RWPE2 (cell line): Measurements from ENCODE around the gene PRDM16.

Source experiments
- ATAC-seq: fragments of 200-7000 bp; cut with Tn5 transposase; 3 replicates; pipeline ENCODE4 v1.9.1; 2021; ENCODE audit warnings: low read depth
- DNase-seq: peaks from one replicate; pipeline ENCODE4 v3.0.0-alpha.2; 2020; ENCODE audit warnings: low spot score
- H3K27ac ChIP-seq: fragments of 450-650 bp; 2 replicates; pipeline ENCODE4 v1.5.1; 2017; ENCODE audit warnings: mild to moderate bottlenecking; ENCODE audit not compliant: poor library complexity, severe bottlenecking
- H3K27me3 ChIP-seq: fragments of 250-450 bp; sonication (Bioruptor Pico); 2 replicates; pipeline ENCODE4 v1.5.1; 2021; ENCODE audit warnings: mild to moderate bottlenecking, moderate library complexity; ENCODE audit not compliant: insufficient read depth, poor library complexity, severe bottlenecking
- H3K36me3 ChIP-seq: fragments of 250-450 bp; sonication (Bioruptor Pico); 2 replicates; pipeline ENCODE4 v1.5.1; 2020; ENCODE audit warnings: low read depth, mild to moderate bottlenecking, moderate library complexity
- H3K4me1 ChIP-seq: fragments of 250-450 bp; sonication (Bioruptor Pico); 2 replicates; pipeline ENCODE4 v1.5.1; 2021; ENCODE audit warnings: mild to moderate bottlenecking, moderate library complexity; ENCODE audit not compliant: insufficient read depth, poor library complexity, severe bottlenecking
- H3K4me3 ChIP-seq: fragments of 250-450 bp; sonication (Bioruptor Pico); 2 replicates; pipeline ENCODE4 v1.5.1; 2021; ENCODE audit warnings: mild to moderate bottlenecking, moderate library complexity; ENCODE audit not compliant: severe bottlenecking
- H3K9me3 ChIP-seq: fragments of 250-450 bp; sonication (Bioruptor Pico); 2 replicates; pipeline ENCODE4 v1.5.1; 2021; ENCODE audit warnings: mild to moderate bottlenecking, moderate library complexity; ENCODE audit not compliant: severe bottlenecking
- TF ChIP-seq, protein P1 (sequence below): fragments of 450-650 bp; IDR thresholded peaks from one replicate; pipeline ENCODE4 v1.5.1; 2017; ENCODE audit warnings: mild to moderate bottlenecking, moderate library complexity; ENCODE audit not compliant: poor library complexity, severe bottlenecking

Gene PRDM16

DNA sequence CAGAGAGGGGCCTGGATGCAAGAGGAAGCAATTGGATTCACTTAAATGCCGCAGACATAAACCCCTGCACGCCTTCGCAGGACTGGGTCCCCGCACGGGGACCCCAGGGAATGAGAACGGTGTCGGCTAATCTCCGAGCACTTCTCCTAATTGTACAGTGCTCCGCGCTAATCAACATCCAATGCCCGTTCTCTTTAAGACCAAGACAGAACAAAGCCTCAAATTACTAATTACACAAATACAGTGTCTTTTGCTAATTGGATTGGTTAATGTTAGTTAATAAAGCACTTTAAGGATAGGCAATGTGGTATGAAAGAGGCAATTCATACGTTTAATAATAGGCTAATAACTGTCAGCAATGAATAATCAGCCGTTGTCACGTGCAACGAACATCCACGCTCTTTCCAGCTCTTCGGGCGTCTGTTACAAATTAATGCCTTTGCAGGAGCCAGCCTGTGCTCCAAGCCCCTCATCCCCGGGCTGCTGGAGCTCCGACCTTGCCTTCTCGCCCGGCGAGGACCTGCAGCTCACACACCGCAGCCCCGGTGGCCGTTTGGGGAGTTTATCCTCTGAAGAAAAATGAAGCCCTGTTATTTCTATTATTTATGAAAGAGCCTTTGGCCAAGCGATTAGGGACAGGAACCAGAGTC is 157.8 kb downstream of the PRDM16 start:
- H3K4me3 ChIP-seq, result no peak overlapping the region
- no peaks in the 10 kb centered on the region for H3K4me1 ChIP-seq
- no peak overlapping the region for H3K27ac ChIP-seq
- H3K9me3 ChIP-seq, result no peaks in the 10 kb centered on the region
- DNase-seq (no peak), ATAC-seq (no peak)
- no peaks in the 10 kb centered on the region for H3K36me3 ChIP-seq
- H3K27me3 ChIP-seq, result peaks cover 18% of the 10 kb centered on the region
- TF ChIP-seq, protein P1, sequence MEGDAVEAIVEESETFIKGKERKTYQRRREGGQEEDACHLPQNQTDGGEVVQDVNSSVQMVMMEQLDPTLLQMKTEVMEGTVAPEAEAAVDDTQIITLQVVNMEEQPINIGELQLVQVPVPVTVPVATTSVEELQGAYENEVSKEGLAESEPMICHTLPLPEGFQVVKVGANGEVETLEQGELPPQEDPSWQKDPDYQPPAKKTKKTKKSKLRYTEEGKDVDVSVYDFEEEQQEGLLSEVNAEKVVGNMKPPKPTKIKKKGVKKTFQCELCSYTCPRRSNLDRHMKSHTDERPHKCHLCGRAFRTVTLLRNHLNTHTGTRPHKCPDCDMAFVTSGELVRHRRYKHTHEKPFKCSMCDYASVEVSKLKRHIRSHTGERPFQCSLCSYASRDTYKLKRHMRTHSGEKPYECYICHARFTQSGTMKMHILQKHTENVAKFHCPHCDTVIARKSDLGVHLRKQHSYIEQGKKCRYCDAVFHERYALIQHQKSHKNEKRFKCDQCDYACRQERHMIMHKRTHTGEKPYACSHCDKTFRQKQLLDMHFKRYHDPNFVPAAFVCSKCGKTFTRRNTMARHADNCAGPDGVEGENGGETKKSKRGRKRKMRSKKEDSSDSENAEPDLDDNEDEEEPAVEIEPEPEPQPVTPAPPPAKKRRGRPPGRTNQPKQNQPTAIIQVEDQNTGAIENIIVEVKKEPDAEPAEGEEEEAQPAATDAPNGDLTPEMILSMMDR, result no peak

DNA sequence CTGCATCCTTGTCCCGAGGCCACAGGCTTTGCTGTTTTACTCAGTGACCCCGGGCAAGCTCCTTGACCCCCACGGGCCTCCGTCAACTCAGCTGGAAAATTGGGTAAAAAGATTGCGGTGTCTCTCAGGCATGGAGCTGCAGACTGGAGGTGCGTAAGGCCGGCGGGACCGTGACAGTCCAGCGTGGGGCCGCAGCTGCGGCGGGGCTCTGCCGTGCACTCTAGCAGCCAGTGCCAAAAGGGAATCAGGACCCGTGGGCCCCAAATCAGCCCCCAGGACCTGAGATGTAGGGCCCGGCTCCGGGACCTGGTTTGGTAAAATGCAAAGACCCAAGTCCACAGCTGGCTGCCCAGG is 158.3 kb downstream of the PRDM16 start:
- peaks cover 18% of the 10 kb centered on the region for H3K27me3 ChIP-seq
- no peak for ATAC-seq

DNA sequence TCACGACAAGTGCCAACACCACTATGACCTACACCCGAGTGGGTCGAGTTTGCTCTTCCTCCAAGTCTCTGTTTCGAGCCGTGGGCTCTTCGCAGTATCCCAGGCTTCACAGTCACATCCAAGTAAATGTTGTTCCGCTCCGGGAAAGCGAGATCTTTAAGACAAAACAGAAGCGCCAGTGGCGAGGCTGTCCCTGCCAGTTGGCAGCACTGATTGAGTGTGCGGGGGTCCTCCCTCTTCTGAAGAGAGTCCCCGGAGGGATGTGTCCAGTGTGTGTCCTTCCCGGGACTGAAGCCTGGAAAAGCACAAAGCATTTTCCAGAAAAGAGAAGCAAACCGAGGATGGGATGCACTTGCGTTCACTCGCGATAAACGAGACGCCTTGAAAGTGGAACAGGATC is 158.9 kb downstream of the PRDM16 start:
- H3K4me1 ChIP-seq, result no peaks in the 10 kb centered on the region
- H3K27me3 ChIP-seq, result peaks cover 18% of the 10 kb centered on the region
- no peak overlapping the region for H3K4me3 ChIP-seq
- DNase-seq (no peak), ATAC-seq (no peak)
- no peaks in the 10 kb centered on the region for H3K36me3 ChIP-seq
- H3K9me3 ChIP-seq, result no peaks in the 10 kb centered on the region
- TF ChIP-seq, protein P1, result no peak
- H3K27ac ChIP-seq, result no peak overlapping the region

More for the DNA sequence above, 158.3 kb downstream of the PRDM16 start:
- no peak overlapping the region for H3K27ac ChIP-seq
- no peaks in the 10 kb centered on the region for H3K36me3 ChIP-seq
- DNase-seq, result no peak
- no peaks in the 10 kb centered on the region for H3K4me1 ChIP-seq
- TF ChIP-seq, protein P1, result no peak
- no peak overlapping the region for H3K4me3 ChIP-seq
- no peaks in the 10 kb centered on the region for H3K9me3 ChIP-seq

DNA sequence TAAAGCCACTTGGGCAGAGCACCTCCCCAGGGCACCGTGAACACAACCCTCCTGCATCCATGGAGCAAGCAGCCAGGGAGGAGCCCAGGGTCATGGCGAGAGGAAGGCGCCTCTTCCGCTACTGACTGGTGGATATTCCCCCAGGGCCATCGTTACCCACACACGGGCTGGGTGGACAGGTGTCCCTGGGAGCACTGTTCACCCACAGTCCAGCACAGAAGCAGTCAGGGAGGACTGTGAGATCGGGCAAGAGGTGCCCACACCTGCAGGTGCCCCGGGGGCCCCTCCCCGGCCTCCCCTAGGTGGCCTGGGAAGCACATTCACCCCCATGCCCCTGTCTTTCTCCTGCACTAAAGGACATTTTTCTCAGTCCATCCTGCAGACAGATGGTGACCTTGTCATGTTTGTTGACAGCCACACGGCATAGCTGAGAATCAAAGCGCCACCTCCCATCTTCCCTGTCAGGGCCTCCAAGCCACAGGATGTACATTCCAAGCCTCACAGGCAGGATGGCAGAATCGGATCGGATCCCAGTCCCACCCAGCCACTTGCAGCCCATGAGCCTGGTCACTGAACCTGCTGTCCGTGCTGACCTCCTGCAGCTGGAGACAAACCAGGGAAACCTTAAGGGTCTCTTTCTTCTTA is 160.2 kb downstream of the PRDM16 start:
- H3K4me3 ChIP-seq, result no peak overlapping the region
- no peaks in the 10 kb centered on the region for H3K4me1 ChIP-seq
- H3K27me3 ChIP-seq, result peaks cover 18% of the 10 kb centered on the region
- TF ChIP-seq, protein P1, result no peak
- H3K36me3 ChIP-seq, result no peaks in the 10 kb centered on the region
- ATAC-seq (no peak), DNase-seq (no peak)
- no peaks in the 10 kb centered on the region for H3K9me3 ChIP-seq
- H3K27ac ChIP-seq, result no peak overlapping the region

DNA sequence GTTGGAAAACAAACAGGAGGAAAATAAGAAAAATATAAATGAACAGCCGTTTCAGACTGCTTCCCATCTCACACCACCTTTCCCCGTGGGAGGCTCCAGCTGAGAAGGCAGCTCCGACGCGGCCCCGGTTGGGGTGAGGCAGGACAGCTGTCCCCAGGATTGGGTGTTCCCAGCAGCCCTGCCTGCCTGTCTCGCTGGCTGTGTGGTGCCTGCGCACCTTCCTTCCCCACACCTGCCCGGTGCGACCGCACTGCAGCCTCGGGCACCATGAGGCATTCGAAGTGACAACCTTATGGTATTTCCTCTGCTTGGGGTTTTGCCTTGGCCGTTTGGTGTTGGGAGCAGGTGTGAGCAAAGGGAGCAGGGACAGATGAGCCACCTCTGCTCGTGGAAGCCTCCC is 161.6 kb downstream of the PRDM16 start:
- Histone ChIP-seq H3K27me3 (peaks cover 12% of the 10 kb centered on the region), H3K4me1 (no peaks in the 10 kb centered on the region), H3K27ac (no peak overlapping the region), H3K36me3 (no peaks in the 10 kb centered on the region), H3K9me3 (no peaks in the 10 kb centered on the region), H3K4me3 (no peak overlapping the region)
- DNase-seq (no peak), ATAC-seq (no peak)
- TF ChIP-seq, protein P1, result no peak
